WTC11 (cell line): Measurements from ENCODE around the gene JUP. TPM values are rescaled to one million over a fixed set of nuclear protein-coding genes. Genes with fewer than 3 reads are reported as not detected.
"Not testable (repeated sequence)": the region's sequence is repeated elsewhere in the genome, so short reads cannot be mapped to it uniquely, and the experiment has no call there.

ENCODE experiments used
- ATAC-seq: fragments of 200-7000 bp; cut with Tn5 transposase; 2 replicates; pipeline ENCODE4 v1.10.0; 2021; ENCODE audit warnings: mild to moderate bottlenecking, moderate library complexity
- CTCF ChIA-PET: fragments of 300-600 bp; sonication (Branson Sonifier 250); formaldehyde crosslinking; loops from one replicate; lab custom pipeline; 2021; ENCODE audit warnings: antibody characterized with exemption; lab: Charles Lee
- POLR2A ChIA-PET: fragments of 350-600 bp; sonication (Branson Sonifier 250); formaldehyde crosslinking; loops from one replicate; lab custom pipeline; 2021; ENCODE audit warnings: antibody characterized with exemption; lab: Charles Lee
- DNase-seq: peaks from one replicate; pipeline ENCODE4 v3.0.0; 2021; ENCODE audit warnings: low spot score
- H3K27ac Mint-ChIP-seq: 2 replicates; pipeline ENCODE4 v1.8.0; 2021; ENCODE audit warnings: mixed read lengths
- H3K27me3 Mint-ChIP-seq: 2 replicates; pipeline ENCODE4 v1.8.0; 2021; ENCODE audit warnings: low read depth, mild to moderate bottlenecking, moderate library complexity, mixed read lengths
- H3K36me3 Mint-ChIP-seq: 2 replicates; pipeline ENCODE4 v1.8.0; 2021; ENCODE audit warnings: mixed read lengths
- H3K4me1 Mint-ChIP-seq: 2 replicates; pipeline ENCODE4 v1.8.0; 2022; ENCODE audit warnings: mixed read lengths
- H3K4me3 Mint-ChIP-seq: 2 replicates; pipeline ENCODE4 v1.8.0; 2021; ENCODE audit warnings: mild to moderate bottlenecking, moderate library complexity, mixed read lengths
- H3K9me3 Mint-ChIP-seq: 2 replicates; pipeline ENCODE4 v1.8.0; 2021; ENCODE audit warnings: mixed read lengths
- ARID4B ChIP-seq: sonication (generic); formaldehyde crosslinking; IDR thresholded peaks from 2 replicates; pipeline ENCODE4 v1.8.0; 2023; ENCODE audit warnings: missing genetic modification reagents, mild to moderate bottlenecking, borderline replicate concordance
- ATF2 ChIP-seq: sonication (generic); formaldehyde crosslinking; IDR thresholded peaks from 2 replicates; pipeline ENCODE4 v1.8.1; 2022; ENCODE audit warnings: low read depth, missing genetic modification reagents, borderline replicate concordance
- ETV6 ChIP-seq: sonication (generic); formaldehyde crosslinking; IDR thresholded peaks from 2 replicates; pipeline ENCODE4 v1.8.1; 2022; ENCODE audit warnings: mild to moderate bottlenecking, missing genetic modification reagents
- NR3C1 ChIP-seq: sonication (generic); formaldehyde crosslinking; conservative IDR thresholded peaks from 2 replicates; pipeline ENCODE4 v1.8.1; 2023; ENCODE audit warnings: low read depth, mild to moderate bottlenecking, missing genetic modification reagents
- TEAD4 ChIP-seq: sonication (generic); formaldehyde crosslinking; IDR thresholded peaks from 2 replicates; pipeline ENCODE4 v1.8.0; 2022; ENCODE audit warnings: mild to moderate bottlenecking, missing genetic modification reagents
- ZMAT4 ChIP-seq: fragments of 250-450 bp; sonication (Bioruptor Pico); IDR thresholded peaks from 2 replicates; pipeline ENCODE4 v1.9.0; 2021; ENCODE audit warnings: mild to moderate bottlenecking
- total RNA-seq: library from RNA; stranded (reverse); gene quantifications from 3 replicates; pipeline ENCODE4 v1.2.3, GENCODE V29; 2021
- TF ChIP-seq, protein P1 (sequence below): fragments of 250-450 bp; sonication (Bioruptor Pico); IDR thresholded peaks from 2 replicates; pipeline ENCODE4 v1.9.0; 2021; ENCODE audit warnings: mild to moderate bottlenecking
- TF ChIP-seq, protein P2 (sequence below): fragments of 250-450 bp; sonication (Bioruptor Pico); IDR thresholded peaks from 2 replicates; pipeline ENCODE4 v1.9.0; 2021; ENCODE audit warnings: moderate library complexity, mild to moderate bottlenecking, inconsistent platforms, borderline replicate concordance

The JUP gene
- total RNA-seq, 1 experiment from 2014 or later = 103 TPM

DNA sequence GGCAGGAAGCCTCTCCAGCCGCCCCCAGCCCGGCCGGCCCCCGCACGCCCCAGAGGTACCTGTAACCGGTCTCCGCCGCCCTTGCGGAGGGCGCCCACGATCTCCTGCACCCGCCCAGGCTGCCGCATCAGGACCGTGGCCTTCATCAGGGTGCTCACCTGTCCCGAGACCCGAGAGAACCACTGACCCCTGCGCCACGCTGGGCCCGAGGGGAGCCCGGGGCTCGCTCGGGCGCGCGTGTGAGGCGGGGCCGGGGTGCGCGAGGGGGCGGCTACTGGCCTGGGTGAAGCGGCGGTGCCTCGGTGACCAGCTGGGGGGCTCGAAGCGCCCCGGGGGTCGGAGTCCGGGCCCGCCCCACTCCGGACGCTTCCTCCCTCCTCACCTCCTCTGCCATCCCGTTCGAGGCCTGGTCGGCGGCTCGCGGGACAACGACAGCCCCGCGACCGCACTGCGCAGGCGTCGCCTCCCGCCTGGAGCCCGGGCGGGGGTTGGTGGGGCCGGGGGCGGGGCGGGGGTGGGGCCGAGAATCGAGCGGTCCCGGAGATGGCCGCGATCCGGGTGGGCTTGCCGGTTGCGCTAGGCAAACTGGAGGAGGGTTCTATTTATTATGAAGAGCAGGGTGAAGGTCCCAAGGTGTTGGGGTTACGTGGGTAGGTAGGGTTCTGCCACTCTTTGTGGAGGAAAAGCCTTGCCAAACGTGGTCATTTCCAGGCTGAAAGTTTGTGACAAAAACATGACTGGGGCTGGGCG is 49.5 kb upstream of the JUP start, which contains the start of gene NT5C3B (continued):
- TF ChIP-seq ARID4B (CRISPR knock-in tag) = no peak
- TF ChIP-seq ZMAT4 = no peak
- peak; percentile 49 for TF ChIP-seq ETV6 (CRISPR knock-in tag)
- TF ChIP-seq NR3C1 (CRISPR knock-in tag) = no peak
- TF ChIP-seq, protein P1, sequence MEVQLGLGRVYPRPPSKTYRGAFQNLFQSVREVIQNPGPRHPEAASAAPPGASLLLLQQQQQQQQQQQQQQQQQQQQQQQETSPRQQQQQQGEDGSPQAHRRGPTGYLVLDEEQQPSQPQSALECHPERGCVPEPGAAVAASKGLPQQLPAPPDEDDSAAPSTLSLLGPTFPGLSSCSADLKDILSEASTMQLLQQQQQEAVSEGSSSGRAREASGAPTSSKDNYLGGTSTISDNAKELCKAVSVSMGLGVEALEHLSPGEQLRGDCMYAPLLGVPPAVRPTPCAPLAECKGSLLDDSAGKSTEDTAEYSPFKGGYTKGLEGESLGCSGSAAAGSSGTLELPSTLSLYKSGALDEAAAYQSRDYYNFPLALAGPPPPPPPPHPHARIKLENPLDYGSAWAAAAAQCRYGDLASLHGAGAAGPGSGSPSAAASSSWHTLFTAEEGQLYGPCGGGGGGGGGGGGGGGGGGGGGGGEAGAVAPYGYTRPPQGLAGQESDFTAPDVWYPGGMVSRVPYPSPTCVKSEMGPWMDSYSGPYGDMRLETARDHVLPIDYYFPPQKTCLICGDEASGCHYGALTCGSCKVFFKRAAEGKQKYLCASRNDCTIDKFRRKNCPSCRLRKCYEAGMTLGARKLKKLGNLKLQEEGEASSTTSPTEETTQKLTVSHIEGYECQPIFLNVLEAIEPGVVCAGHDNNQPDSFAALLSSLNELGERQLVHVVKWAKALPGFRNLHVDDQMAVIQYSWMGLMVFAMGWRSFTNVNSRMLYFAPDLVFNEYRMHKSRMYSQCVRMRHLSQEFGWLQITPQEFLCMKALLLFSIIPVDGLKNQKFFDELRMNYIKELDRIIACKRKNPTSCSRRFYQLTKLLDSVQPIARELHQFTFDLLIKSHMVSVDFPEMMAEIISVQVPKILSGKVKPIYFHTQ (CRISPR knock-in tag) = no peak
- no peak for TF ChIP-seq ATF2 (CRISPR knock-in tag)
- no peak for TF ChIP-seq TEAD4 (CRISPR knock-in tag)
- TF ChIP-seq, protein P2, sequence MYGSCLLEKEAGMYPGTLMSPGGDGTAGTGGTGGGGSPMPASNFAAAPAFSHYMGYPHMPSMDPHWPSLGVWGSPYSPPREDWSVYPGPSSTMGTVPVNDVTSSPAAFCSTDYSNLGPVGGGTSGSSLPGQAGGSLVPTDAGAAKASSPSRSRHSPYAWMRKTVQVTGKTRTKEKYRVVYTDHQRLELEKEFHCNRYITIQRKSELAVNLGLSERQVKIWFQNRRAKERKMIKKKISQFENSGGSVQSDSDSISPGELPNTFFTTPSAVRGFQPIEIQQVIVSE (CRISPR knock-in tag) = no peak

DNA sequence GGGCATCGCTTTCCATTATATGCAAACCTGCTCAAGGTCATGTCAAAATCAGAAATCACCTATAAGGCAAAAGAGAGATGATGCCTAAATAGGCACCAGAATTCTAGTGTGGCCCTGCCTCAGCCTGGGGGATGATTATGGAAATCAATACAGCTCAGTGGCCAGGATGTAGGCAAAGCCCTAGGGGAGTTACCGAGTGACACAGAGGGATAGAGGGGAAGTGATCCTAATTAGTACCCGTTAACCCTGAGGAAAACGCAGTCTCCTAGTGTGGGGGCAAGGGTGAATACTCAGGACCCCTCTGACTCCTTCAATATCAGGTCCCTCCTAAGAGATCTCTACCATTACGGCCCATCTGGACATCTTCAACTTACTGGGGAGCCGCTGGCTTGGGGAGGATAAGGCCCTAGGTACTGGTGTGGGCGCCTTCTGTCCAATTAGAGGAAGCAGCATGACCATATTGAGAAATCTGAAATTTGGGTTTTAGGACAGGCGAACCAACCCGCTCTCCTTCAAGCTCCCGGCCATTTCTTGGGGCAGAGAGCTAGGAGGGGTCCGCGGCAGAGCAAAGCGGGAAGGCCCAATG is 48.8 kb upstream of the JUP start:
- Mint-ChIP-seq H3K4me1 (peaks cover 9% of the 10 kb centered on the region), H3K4me3 (peak overlapping the region; percentile 81), H3K9me3 (no peaks in the 10 kb centered on the region), H3K36me3 (peaks cover 28% of the 10 kb centered on the region), H3K27me3 (peaks cover 14% of the 10 kb centered on the region), H3K27ac (no peak overlapping the region)
- ATAC-seq (peak; percentile 43), DNase-seq (no peak)
- TF ChIP-seq ZMAT4 = no peak
- POLR2A ChIA-PET = interaction anchor here (0.6 to 1.2 kb wide), 3 partner anchors 8 to 49 kb away, joined by 3 to 7 read pairs (median 3); partner anchors contain the start of genes JUP and KLHL11
- CTCF ChIA-PET = interaction anchor here (1.0 to 1.9 kb wide), 7 partner anchors 24 to 139 kb away, joined by 3 to 10 read pairs (median 6); partner anchors contain the start of genes JUP and P3H4

GRCh38 chr17:41829961-41830360 is 43.5 kb upstream of the JUP start:
- H3K27me3 Mint-ChIP-seq, DNase-seq, ATAC-seq, H3K27ac Mint-ChIP-seq, POLR2A ChIA-PET, H3K4me1 Mint-ChIP-seq, H3K4me3 Mint-ChIP-seq, H3K9me3 Mint-ChIP-seq, CTCF ChIA-PET: not testable (repeated sequence)
- H3K36me3 Mint-ChIP-seq = peaks cover 58% of the 10 kb centered on the region
